Measurements from ENCODE around the gene FNDC5. TPM values are rescaled to one million over a fixed set of nuclear protein-coding genes. Genes with fewer than 3 reads are reported as not detected.
A peak's percentile ranks its signal among the peaks of the same experiment; 100 is the strongest.

Gene FNDC5
- total and polyA plus RNA-seq, 2 experiments from 2014 or later: 1.0 to 1.7 TPM

GRCh38 chr1:32817159-32817814, 53.4 kb downstream of the FNDC5 start, which contains the start of the genes S100PBP and YARS1 (continued):
- TF ChIP-seq, protein P1, sequence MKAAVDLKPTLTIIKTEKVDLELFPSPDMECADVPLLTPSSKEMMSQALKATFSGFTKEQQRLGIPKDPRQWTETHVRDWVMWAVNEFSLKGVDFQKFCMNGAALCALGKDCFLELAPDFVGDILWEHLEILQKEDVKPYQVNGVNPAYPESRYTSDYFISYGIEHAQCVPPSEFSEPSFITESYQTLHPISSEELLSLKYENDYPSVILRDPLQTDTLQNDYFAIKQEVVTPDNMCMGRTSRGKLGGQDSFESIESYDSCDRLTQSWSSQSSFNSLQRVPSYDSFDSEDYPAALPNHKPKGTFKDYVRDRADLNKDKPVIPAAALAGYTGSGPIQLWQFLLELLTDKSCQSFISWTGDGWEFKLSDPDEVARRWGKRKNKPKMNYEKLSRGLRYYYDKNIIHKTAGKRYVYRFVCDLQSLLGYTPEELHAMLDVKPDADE (IDR thresholded peaks at IDR 0.05): peak; percentile 95
- no peak for TF ChIP-seq NANOG (IDR thresholded peaks at IDR 0.05; ENCODE audit: borderline replicate concordance)
- no peak for TF ChIP-seq ZNF114 (CRISPR knock-in tag; IDR thresholded peaks at IDR 0.05)

DNA sequence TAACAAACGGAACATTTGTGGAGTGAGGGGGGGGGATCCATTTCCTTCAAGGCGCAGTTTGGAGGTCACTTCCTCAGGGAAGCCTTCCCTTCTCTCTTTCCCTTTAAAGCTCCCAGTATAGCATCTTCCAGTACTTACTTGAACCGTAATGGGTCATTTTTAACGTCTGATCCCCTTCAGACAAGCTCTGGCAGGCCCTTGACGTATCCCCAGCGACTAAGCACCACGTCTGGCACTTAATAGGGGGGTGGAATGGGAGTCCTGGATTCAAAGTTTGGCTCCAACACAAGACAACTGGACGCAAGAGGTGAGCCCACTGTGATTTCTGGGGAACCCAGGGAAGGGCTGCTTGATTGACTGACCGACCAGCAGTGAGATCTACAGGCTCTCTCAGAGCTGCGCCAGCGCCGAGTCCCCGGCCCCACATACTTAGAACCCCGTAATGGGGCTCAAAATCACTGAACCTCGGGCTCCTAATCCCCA, 54.0 kb downstream of the FNDC5 start:
- peak overlapping the region; percentile 88 for H3K4me2 ChIP-seq
- H3K27me3 Mint-ChIP-seq (ENCODE audit: insufficient read depth, low read depth, poor library complexity): peaks cover 7% of the 10 kb centered on the region
- no peak for TF ChIP-seq JUNB (IDR thresholded peaks at IDR 0.05; ENCODE audit: unreplicated experiment)
- no peak for TF ChIP-seq STAT1 (IDR thresholded peaks at IDR 0.05; ENCODE audit: unreplicated experiment)
- TF ChIP-seq, protein P2, sequence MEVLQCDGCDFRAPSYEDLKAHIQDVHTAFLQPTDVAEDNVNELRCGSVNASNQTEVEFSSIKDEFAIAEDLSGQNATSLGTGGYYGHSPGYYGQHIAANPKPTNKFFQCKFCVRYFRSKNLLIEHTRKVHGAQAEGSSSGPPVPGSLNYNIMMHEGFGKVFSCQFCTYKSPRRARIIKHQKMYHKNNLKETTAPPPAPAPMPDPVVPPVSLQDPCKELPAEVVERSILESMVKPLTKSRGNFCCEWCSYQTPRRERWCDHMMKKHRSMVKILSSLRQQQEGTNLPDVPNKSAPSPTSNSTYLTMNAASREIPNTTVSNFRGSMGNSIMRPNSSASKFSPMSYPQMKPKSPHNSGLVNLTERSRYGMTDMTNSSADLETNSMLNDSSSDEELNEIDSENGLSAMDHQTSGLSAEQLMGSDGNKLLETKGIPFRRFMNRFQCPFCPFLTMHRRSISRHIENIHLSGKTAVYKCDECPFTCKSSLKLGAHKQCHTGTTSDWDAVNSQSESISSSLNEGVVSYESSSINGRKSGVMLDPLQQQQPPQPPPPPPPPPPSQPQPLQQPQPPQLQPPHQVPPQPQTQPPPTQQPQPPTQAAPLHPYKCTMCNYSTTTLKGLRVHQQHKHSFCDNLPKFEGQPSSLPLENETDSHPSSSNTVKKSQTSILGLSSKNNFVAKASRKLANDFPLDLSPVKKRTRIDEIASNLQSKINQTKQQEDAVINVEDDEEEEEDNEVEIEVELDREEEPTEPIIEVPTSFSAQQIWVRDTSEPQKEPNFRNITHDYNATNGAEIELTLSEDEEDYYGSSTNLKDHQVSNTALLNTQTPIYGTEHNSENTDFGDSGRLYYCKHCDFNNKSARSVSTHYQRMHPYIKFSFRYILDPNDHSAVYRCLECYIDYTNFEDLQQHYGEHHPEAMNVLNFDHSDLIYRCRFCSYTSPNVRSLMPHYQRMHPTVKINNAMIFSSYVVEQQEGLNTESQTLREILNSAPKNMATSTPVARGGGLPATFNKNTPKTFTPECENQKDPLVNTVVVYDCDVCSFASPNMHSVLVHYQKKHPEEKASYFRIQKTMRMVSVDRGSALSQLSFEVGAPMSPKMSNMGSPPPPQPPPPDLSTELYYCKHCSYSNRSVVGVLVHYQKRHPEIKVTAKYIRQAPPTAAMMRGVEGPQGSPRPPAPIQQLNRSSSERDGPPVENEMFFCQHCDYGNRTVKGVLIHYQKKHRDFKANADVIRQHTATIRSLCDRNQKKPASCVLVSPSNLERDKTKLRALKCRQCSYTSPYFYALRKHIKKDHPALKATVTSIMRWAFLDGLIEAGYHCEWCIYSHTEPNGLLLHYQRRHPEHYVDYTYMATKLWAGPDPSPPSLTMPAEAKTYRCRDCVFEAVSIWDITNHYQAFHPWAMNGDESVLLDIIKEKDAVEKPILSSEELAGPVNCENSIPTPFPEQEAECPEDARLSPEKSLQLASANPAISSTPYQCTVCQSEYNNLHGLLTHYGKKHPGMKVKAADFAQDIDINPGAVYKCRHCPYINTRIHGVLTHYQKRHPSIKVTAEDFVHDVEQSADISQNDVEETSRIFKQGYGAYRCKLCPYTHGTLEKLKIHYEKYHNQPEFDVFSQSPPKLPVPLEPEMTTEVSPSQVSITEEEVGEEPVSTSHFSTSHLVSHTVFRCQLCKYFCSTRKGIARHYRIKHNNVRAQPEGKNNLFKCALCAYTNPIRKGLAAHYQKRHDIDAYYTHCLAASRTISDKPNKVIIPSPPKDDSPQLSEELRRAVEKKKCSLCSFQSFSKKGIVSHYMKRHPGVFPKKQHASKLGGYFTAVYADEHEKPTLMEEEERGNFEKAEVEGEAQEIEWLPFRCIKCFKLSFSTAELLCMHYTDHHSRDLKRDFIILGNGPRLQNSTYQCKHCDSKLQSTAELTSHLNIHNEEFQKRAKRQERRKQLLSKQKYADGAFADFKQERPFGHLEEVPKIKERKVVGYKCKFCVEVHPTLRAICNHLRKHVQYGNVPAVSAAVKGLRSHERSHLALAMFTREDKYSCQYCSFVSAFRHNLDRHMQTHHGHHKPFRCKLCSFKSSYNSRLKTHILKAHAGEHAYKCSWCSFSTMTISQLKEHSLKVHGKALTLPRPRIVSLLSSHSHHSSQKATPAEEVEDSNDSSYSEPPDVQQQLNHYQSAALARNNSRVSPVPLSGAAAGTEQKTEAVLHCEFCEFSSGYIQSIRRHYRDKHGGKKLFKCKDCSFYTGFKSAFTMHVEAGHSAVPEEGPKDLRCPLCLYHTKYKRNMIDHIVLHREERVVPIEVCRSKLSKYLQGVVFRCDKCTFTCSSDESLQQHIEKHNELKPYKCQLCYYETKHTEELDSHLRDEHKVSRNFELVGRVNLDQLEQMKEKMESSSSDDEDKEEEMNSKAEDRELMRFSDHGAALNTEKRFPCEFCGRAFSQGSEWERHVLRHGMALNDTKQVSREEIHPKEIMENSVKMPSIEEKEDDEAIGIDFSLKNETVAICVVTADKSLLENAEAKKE (CRISPR knock-in tag; IDR thresholded peaks at IDR 0.05): no peak
- TF ChIP-seq CREB1 (CRISPR knock-in tag; IDR thresholded peaks at IDR 0.05; ENCODE audit: low read depth): no peak
- TF ChIP-seq ZNF114 (CRISPR knock-in tag; IDR thresholded peaks at IDR 0.05): no peak
- no peak for TF ChIP-seq EZH2 (IDR thresholded peaks at IDR 0.05; ENCODE audit: low read depth, unreplicated experiment)
- TF ChIP-seq NANOG (IDR thresholded peaks at IDR 0.05; ENCODE audit: borderline replicate concordance): no peak
- no peak for TF ChIP-seq EZH2phosphoT487 (IDR thresholded peaks at IDR 0.05; ENCODE audit: unreplicated experiment)
- TF ChIP-seq POLR2AphosphoS5 (IDR thresholded peaks at IDR 0.05; ENCODE audit: low read depth): no peak
- no peak for TF ChIP-seq ZNF331 (CRISPR knock-in tag; IDR thresholded peaks at IDR 0.05; ENCODE audit: low read depth)
- TF ChIP-seq, protein P3, sequence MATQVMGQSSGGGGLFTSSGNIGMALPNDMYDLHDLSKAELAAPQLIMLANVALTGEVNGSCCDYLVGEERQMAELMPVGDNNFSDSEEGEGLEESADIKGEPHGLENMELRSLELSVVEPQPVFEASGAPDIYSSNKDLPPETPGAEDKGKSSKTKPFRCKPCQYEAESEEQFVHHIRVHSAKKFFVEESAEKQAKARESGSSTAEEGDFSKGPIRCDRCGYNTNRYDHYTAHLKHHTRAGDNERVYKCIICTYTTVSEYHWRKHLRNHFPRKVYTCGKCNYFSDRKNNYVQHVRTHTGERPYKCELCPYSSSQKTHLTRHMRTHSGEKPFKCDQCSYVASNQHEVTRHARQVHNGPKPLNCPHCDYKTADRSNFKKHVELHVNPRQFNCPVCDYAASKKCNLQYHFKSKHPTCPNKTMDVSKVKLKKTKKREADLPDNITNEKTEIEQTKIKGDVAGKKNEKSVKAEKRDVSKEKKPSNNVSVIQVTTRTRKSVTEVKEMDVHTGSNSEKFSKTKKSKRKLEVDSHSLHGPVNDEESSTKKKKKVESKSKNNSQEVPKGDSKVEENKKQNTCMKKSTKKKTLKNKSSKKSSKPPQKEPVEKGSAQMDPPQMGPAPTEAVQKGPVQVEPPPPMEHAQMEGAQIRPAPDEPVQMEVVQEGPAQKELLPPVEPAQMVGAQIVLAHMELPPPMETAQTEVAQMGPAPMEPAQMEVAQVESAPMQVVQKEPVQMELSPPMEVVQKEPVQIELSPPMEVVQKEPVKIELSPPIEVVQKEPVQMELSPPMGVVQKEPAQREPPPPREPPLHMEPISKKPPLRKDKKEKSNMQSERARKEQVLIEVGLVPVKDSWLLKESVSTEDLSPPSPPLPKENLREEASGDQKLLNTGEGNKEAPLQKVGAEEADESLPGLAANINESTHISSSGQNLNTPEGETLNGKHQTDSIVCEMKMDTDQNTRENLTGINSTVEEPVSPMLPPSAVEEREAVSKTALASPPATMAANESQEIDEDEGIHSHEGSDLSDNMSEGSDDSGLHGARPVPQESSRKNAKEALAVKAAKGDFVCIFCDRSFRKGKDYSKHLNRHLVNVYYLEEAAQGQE (IDR thresholded peaks at IDR 0.05; ENCODE audit: unreplicated experiment): no peak
- TF ChIP-seq, protein P1 (IDR thresholded peaks at IDR 0.05): no peak

More for the DNA sequence above, 54.0 kb downstream of the FNDC5 start:
- Histone ChIP-seq H3K27me3 (ENCODE audit: insufficient read depth) (no peaks in the 10 kb centered on the region), H3K4me1 (ENCODE audit: insufficient read depth) (peaks cover 42% of the 10 kb centered on the region), H3K4me3 (peak overlapping the region; percentile 100), H3K27ac (ENCODE audit: low read depth) (peak overlapping the region; percentile 97), H3K36me3 (ENCODE audit: insufficient read depth) (peaks cover 16% of the 10 kb centered on the region; the same call in 1 of the 2 replicates), H3K9me2 (ENCODE audit: insufficient read depth) (no peaks in the 10 kb centered on the region), H4K20me1 (replicated peaks; ENCODE audit: insufficient read depth) (peaks cover 39% of the 10 kb centered on the region; the same call in 1 of the 2 replicates), H3K79me2 (replicated peaks; ENCODE audit: insufficient read depth) (peaks cover 89% of the 10 kb centered on the region), H3F3A (replicated peaks; ENCODE audit: low read depth) (peaks cover 5% of the 10 kb centered on the region), H2AFZ (no peak overlapping the region)
- peak overlapping the region; percentile 96 for H3K27ac Mint-ChIP-seq
- H3K4me3 Mint-ChIP-seq: peak overlapping the region; percentile 98
- DNase-seq (ENCODE audit: low spot score): peak; percentile 37
- ATAC-seq: peak; percentile 12
- H3K36me3 Mint-ChIP-seq (ENCODE audit: low read depth): peaks cover 40% of the 10 kb centered on the region
- H3K4me1 Mint-ChIP-seq: peaks cover 45% of the 10 kb centered on the region
- H3K9me3 Mint-ChIP-seq: no peaks in the 10 kb centered on the region; the same call in 2 of the 3 replicates

Data from GM23338 (cell line).